UCSD-AML1 (cell line): ENCODE measurements around the gene IMMP2L.
"Not testable (repeated sequence)": the region's sequence is repeated elsewhere in the genome, so short reads cannot be mapped to it uniquely, and the experiment has no call there.

ENCODE experiments used
- DNase-seq: peaks from one replicate; lab custom pipeline; 2025; ENCODE audit not compliant: unreplicated experiment; lab: John Stamatoyannopoulos, UW

IMMP2L gene

DNA sequence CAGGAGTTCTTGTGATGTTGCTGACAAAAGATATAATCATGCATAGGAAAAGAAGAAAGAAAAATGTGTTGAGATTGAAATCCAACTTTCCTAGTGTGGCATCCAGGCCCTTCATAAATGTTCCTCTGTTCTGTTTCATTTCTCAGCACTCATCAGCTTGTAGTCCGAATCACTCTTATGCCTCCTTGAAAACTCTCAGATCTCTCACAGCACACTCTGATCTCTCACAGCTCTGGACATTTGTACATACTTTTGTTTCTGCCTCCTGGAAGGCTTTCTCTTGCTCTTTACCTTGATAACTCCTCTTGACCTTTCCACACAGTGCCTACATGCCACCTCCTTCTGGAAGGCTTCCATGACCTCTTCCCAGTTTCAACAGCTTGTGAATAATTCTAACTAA lies 880.4 kb downstream of the IMMP2L start:
- no peak for DNase-seq

DNA sequence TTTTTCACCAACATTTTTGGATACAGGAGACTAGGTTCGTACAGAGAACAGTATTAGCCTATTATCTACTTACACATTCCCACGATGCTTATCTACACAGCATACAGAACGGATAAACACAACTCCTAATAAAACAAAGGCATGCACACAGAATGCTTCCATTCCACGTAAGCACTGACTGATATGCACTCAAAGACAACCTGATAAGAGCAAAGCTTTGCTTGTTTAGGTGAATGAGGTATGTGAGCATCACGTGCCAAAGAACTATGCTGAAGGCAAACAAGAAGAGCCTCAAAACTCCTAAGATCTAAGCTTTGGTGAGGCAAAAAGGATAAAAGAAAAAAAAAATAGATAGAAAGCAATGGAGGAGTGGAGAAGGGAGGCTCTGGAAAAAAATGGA lies 884.9 kb downstream of the IMMP2L start:
- DNase-seq = no peak

GRCh38 chr7:110676785-110677184 lies 885.5 kb downstream of the IMMP2L start:
- DNase-seq = no peak

DNA sequence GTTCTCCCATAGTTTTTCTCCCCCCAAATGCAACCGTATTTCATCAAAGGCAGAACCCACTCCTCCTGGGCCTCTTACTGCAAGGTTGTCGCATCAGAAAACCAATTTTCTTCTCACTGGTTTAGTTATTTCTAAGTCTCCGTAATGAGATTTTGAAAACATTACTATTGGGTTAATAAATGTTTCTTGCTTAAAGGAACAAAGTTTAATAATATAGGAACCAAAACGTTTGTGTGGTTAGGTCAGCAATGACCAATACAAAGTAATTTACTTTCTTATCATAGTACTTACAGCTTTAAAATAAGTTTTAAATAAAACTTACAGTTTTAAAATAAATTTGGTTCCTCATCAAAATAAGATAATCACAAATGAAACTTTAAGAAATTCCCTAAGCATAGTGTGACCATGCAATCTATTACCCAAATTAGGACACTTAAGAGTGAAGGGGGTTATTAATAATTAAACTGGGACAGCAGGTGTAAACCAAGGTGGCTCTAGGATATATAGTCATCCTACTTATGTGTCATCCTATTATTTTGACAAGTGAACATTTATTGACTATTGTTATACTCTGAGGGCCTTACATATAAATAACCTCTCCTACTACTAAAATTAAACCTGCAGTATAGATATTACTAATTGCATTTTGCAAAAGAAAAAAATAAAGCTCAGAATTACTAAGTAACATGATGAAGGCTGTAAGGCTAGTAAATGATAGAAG lies 886.7 kb downstream of the IMMP2L start:
- DNase-seq = no peak

DNA sequence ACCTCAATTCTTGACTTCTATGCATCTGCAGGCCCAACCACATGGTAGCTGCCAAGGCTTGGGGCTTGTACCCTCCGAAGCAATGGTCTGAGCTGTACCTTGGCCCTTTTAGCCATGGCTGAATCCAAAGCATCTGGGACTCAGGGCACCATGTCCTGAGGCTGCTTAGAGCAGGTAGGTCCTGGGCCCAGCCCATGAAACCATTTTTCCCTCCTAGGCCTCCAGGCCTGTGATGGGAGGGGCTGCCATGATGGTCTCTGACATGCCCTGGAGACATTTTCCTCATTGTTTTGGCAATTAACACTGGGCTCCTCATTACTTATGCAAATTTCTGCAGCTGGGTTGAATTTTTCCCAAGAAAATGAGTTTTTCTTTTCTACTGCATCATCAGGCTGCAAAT lies 889.1 kb downstream of the IMMP2L start:
- DNase-seq = no peak

- DNase-seq = no peak
Observed at GRCh38 chr7:110669410-110669809, 892.9 kb downstream of the IMMP2L start.

DNA sequence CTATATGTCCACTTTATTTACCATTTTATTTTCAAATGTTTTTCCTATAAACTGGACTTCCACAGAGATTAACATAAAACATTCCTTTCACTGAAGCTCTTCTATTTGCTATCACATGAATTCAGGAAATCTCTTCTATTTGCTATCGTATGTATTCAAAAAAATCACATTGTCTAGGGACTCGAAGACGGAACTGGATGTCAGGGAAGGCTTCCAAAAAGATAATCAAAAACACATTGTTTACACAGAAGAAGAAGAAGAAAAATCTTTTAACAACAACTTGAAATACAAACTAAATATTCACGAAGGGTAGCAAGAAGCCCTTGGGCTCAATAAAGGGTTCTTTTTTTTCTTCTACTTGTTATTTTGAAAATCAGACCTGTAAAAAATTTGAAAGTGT lies 897.5 kb downstream of the IMMP2L start:
- DNase-seq = no peak

DNA sequence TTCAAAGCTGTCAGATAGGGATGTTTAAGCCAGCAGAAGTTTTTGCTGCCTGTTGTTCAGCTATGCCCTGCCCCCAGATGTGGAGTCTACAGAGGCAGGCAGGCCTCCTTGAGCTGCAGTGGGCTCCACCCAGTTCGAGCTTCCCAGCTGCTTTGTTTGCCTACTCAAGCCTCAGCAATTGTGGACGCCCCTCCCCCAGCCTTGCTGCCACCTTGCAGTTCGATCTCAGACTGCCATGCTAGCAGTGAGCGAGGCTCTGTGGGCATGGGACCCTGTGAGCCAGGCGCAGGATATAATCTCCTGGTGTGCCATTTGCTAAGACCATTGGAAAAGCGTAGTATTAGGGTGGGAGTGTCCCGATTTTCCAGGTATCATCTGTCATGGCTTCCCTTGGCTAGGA lies 901.7 kb downstream of the IMMP2L start:
- not testable (repeated sequence) for DNase-seq

GRCh38 chr7:110650328-110650727 lies 912.0 kb downstream of the IMMP2L start:
- no peak for DNase-seq

GRCh38 chr7:110647266-110647665 lies 915.0 kb downstream of the IMMP2L start:
- no peak for DNase-seq

DNA sequence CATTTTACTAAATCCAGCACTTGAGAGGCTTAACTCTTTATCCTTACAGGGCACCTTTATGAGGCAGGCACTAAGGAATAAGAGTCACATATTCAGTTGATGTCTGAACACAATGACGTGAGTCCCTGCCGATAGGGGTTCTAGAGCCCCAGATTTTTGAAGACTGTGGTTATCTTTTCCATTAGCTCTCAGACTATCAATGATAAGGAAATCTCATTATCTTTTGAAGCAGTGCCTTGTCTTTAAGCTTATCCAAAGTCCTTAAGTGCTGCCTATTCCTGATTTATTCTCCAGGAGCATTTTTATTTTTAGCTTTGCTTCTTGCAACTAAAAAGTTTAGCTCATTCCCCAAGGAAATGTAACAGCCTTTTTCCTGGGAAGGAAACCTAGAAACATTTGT lies 915.5 kb downstream of the IMMP2L start:
- no peak for DNase-seq

DNA sequence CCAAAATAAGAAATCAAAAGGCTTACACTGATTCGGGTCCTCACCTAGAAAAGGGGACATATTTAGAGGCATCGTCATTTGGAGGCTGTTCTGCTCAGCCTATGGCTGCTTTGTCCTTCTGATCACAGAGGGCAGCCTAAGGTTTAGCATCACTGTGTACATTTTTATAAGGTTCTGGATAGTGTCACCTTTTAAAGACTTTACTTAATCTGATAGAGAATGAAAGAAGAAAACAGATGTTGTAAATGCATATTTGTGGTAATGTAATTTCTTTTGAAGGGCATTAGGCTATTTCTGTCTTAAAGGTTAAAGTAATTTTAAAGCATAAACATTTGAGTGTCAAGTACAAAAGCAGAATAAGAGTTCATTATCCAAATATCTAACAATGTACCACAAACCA lies 916.7 kb downstream of the IMMP2L start:
- DNase-seq = no peak

DNA sequence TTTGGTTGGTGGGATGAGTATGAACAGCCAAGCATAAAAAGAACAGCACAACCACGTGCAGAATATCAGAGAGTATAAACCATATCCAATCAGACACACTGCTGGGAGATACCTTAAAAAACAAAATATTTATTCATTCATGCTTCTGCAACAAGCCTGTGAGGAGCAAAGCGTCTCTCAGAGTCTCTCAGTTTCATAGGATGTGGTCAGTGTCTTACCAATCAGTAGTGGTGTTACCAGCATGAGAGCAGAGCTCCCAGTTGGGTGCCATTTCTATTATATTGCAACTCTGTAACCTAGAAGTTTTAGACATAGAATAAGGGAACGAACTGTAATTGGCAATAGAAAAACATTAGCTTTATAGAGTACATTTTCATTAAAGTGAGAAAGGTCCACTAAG lies 917.2 kb downstream of the IMMP2L start:
- DNase-seq = no peak

DNA sequence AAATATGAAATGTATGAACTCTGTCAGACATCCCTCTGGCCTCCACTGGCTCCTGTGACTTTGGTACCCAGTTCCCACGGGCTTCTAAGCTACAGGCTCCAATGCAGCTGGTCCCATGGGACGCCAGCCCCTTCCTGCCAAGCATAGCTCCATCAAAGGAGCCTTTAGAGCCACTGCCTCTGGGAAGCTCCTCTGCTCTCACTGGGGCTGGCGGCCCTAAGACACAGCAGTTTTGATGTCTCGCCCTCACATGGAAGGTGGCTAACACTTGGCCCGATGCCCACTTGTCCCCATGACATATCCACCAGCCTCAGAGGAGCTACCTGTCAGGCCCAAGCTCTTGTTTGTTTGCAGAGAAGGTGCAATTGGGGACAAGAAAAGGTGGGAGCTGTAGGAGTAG lies 925.0 kb downstream of the IMMP2L start:
- DNase-seq = no peak

DNA sequence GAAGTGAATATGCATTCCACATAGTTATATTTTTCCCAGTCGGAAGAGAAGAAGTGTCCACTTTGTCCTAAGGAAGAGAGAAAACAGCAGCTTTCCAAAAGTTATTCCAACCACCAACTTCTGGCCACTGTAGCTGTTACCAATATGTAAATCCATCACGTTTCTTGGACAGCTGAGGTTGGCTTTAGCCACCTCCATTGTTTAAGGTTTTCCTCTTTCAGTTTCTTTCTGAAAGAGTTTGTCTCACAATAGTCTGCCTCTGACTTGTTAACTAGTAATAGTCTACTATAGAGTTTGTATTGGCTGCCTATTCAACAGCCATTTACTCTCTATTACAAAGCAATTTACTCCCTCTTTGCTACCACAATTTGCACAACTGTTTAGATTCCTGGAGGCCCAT lies 929.0 kb downstream of the IMMP2L start:
- DNase-seq = no peak

GRCh38 chr7:110626414-110626813 lies 935.9 kb downstream of the IMMP2L start:
- DNase-seq = no peak

DNA sequence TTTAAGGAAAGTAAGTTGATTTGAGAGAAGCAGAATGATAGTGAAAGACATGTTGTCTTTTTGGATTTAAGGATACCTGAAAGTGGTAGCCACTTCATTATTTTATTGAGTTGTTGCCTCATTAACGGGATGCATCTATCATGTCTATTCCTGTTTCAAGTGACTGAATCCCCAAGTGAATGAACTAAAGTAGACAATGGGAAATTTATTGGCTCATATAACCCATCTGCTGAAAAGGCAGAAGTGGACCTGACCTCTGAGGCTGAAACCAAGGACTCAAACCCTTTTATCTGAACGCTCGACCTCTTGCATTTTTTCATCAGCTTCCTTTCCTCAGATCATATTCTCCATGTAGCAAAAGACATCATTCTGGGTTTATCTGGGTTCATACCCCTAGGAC lies 937.0 kb downstream of the IMMP2L start:
- DNase-seq = no peak

DNA sequence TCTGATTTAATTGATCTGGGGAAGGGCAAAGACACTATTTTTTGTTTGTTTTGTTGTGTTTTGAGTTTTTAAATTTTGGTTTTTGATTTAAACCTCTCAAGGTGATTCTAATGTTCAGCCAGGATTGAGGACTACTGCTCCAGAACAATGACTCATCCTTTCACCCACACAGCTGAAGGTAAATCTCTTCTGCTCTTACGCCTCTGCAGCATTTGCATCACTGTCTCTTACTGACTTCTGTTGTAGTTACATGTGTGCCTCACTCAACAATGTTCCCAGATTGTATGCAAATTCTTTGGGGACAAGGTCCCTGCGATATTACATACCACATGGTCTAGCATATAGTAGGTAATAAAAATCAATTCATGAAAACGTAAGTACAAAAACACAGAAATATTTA lies 938.9 kb downstream of the IMMP2L start:
- DNase-seq = no peak

- DNase-seq = no peak
Observed at GRCh38 chr7:110621289-110621688, 941.0 kb downstream of the IMMP2L start.

DNA sequence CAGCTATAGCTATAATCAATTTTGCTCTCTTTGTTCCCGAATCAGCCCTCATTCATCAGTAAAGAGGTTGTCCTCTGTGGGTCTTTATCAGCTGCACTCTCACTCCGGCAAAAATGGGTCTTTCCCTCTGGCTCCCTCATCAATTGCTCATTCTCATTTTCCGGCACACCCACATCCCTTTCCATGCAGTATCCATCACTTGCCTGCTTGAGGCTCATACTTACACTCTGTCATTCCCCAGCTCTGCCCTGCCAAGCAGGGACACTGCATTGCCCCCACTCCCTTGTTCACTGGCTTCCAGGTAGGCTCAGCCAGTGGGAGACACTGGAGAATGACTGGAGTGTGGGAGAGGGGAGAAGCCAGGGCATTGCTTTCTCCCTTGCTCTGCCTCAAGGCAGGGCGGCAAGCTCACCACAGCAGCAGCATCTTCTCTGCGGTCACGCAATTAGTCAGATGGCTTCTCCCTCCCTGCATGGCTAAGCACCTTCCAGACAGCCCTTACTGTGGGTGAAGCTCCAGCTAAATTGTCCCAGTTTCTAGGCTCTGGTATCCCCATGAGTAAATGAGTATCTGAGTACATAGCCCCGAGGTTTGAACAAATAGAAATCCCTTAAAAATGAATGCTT lies 942.1 kb downstream of the IMMP2L start:
- DNase-seq = no peak
